Stimulated activated CD4-positive, alpha-beta T cell treated with anti-CD3 and anti-CD28 coated beads, Interleukin-1b, Interleukin-23, amount 100 ng/mL, for 48 hours (primary cell): ENCODE data around the gene E4F1.

Source experiments
- DNase-seq: peaks from one replicate; pipeline ENCODE4 v3.0.0-alpha.2; 2020

Gene E4F1

GRCh38 chr16:2207872-2208271 lies 15.5 kb upstream of the E4F1 start:
- no peak for DNase-seq

DNA sequence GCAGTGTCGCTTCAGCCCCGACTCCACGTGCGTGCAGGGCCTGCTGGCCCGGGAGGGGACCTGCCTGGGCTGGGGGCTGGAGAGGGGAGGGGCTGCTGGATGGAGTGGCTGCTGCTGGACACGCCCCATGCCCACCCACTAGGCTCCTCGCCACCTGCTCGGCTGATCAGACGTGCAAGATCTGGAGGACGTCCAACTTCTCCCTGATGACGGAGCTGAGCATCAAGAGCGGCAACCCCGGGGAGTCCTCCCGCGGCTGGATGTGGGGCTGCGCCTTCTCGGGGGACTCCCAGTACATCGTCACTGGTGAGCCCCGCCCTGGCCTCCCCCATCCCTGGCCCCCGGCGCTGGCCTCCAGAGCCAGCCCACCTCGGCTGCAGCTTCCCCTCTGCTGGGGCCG lies 15.1 kb upstream of the E4F1 start:
- DNase-seq, result no peak

- no peak for DNase-seq
These were observed 14.6 kb upstream of the E4F1 start for GRCh38 chr16:2208772-2209171.

GRCh38 chr16:2209258-2210008 lies 14.0 kb upstream of the E4F1 start:
- DNase-seq, result no peak

- no peak for DNase-seq
These were observed 13.4 kb upstream of the E4F1 start for GRCh38 chr16:2210009-2210332.

DNA sequence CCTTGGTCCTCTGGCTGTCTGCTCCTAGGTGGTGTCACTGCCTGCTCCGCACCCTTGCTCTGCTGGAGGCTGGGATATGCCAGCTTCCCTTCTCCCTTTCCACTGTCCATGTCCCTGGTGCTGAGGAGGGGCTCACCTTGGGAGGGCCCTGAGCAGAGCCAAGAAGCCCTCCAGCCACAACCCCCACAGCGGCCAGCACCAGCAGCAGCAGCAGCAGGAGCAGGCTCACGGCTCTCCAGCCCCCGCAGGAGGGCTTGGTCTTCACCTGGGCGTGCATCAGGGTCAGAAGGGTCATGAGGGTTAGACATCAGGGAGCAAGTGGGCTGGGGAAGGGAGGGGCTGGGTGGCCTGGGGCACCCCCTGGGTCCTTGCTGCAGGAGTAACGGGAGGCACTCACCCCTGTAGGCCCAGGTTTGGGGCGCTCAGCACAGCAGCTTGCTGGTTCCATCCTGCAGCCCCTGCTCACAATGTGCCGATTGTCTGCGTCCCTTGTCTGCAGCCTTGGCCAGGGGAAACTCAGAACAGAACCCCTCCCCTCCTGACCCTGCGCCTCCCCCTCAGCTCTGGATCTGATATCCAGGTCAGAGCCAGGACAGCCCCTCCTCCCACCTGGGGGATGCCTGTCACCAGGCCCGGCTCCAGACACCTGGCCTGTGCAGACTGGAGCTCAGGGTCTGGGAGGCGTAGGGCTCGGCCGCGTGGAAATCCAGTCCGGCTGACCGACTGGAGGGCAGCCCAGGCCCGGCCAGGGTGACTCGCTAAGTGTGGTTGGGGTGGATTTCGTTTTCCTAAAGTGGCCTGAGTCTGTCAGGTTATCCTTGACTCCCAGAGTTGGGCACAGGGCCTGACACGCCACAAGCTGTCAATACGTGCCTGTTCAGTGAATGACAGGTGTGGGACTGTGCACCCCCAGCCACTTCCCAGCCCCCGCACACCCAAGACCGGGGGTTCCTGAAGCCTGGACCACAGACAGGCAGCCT lies 12.7 kb upstream of the E4F1 start, which contains the start of gene BRICD5:
Gene BRICD5, minus strand, starts transcription at position 478 of the 980 bp plus-strand sequence. Its CDS starts 30 bp downstream, at position 448.
- no peak for DNase-seq

DNA sequence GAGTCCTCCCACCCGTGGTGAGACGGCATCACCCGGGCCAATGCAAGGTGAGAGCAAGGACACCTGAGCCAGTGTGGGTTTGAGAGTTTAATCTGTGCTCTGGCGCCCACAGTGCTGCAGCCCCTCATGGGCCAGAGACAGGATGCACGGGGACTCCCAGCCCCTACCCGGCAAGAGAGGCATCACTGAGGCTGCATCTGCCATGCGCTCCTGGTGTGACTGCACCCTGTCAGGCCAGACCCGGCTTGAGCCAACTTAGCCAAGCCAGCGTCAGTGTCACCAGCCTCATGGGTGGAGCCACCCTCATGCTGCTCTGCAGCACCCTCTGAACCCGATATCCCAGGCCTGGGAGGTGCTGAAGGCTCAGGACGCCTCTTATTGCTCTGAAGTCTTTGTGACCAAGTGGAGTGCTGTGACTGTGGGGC lies 11.5 kb upstream of the E4F1 start:
- no peak for DNase-seq

- DNase-seq, result no peak
These were observed 10.7 kb upstream of the E4F1 start for GRCh38 chr16:2212362-2213324.

DNA sequence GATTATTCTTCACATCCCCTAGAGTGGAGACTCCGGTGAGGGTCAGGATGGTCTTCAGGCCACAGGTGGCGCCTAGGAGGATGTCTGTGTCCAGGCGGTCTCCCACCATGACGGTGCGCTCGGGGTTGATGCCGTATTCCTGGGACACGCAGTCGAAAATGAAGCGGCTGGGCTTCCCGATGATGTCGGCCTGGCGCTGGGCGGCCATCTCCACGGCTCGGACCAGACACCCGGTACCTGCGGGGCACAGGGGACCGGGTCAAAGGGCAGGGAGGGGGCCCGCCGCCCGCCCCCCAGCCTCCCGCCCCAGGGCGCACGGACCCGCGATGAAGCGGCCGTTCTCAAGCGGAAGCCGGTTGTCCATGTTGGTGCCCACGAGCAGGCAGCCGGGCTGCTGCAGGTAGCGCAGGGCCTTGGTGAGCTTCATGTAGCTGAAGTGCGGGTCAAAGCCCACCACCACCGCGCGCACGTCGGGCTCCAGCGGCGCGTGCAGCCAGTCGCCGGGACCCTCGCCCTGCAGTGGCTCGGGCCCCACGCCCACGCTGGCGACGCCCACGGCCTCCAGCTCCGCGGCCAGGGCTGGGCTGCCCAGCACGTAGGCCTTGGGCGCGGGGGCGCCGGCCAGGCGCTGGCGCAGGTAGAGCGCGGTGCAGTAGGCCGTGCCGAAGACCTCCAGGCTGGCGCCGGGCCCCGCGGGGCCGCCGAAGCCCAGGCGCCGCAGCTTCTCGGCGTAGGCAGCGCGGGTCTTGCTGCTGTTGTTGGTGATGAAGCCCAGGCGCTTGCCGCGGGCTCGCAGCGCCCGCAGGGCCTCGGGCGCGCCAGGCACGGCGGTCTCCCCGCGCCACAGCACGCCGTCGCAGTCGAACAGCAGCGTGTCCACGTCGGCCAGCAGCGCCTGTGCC lies 9.3 kb upstream of the E4F1 start:
- DNase-seq, result no peak

DNA sequence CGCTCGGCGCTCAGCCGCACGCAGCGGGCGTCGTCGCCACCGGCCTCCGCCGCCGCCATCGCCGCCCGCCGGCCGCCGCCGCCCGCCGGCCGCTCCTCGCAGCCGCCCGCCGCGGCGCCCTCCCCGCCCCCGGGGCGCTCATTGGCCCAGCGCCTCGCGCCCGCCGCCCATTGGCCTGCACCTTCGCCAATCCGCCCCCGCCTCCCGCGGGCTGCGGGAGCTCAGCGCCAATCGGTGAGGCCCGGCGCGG lies 8.7 kb upstream of the E4F1 start, which contains the start of gene PGP:
Gene PGP, minus strand, starts transcription at position 122 of the 250 bp plus-strand sequence. Its CDS starts 63 bp downstream, at position 59.
- DNase-seq, result no peak

- DNase-seq, result no peak
These were observed 7.1 kb upstream of the E4F1 start for GRCh38 chr16:2216330-2216729.

DNA sequence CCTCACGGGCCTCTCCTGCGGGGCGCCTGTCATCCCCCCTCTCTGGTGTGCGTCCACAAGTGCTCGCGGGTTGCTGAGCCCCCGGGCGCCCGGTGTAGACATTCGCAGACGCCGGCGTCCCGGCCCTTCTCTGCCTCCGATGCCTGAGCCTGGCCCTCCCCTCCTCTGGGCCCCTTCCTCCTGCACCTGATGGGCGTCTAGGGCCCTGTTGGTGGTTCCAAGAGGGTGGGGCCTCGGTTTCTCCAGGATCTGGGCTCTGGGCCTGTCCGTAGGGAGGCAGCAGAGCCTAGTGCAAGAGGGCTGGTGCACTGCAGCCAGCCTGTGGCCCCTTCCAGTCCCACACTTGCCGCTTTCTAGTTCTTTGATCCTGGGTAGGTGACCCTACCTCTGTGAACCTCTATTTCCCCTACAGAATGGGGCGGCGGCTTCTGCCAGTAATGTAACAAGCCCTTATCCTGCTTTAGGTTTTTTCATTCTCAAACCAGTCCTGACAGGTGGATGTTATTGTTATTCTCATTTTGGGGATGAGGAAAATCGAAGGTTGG lies 623 bp downstream of the E4F1 start:
- DNase-seq, result no peak

- no peak for DNase-seq
These were observed 2.9 kb downstream of the E4F1 start for GRCh38 chr16:2226245-2226793.

- DNase-seq, result no peak
These were observed 3.5 kb downstream of the E4F1 start for GRCh38 chr16:2226918-2227317.

DNA sequence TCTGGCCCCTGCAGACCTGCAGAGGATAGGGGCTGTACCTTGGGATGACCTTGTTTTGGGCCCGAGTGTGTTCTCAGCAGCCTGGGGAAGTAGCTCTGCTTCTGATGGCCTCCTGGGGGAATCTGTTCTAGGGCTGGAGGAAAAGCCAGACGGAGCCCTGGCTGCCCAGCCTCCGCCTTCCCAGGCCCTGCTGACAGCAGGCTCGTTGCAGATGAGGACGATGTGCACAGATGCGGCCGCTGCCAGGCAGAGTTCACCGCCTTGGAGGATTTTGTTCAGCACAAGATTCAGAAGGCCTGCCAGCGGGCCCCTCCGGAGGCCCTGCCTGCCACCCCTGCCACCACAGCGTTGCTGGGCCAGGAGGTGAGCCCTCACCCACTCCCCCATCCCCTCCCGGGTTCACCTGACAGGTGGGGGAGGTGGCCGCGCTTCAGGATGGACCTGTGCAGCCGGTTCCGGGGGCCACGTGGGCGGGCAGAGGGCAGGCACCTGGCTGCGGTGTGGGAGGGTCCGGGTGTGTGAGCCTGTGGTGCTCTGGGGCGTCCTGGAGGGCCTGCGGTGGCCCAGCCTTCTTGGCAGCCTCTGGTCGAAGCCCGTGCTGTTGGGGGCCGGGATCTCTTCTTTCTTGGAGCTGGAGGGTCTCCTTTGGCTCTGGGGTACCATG lies 4.9 kb downstream of the E4F1 start:
- DNase-seq, result no peak

- no peak for DNase-seq
These were observed 5.7 kb downstream of the E4F1 start for GRCh38 chr16:2229091-2229490.

GRCh38 chr16:2229632-2230250 lies 6.3 kb downstream of the E4F1 start:
- no peak for DNase-seq

GRCh38 chr16:2230376-2230775 lies 7.0 kb downstream of the E4F1 start:
- DNase-seq, result no peak

DNA sequence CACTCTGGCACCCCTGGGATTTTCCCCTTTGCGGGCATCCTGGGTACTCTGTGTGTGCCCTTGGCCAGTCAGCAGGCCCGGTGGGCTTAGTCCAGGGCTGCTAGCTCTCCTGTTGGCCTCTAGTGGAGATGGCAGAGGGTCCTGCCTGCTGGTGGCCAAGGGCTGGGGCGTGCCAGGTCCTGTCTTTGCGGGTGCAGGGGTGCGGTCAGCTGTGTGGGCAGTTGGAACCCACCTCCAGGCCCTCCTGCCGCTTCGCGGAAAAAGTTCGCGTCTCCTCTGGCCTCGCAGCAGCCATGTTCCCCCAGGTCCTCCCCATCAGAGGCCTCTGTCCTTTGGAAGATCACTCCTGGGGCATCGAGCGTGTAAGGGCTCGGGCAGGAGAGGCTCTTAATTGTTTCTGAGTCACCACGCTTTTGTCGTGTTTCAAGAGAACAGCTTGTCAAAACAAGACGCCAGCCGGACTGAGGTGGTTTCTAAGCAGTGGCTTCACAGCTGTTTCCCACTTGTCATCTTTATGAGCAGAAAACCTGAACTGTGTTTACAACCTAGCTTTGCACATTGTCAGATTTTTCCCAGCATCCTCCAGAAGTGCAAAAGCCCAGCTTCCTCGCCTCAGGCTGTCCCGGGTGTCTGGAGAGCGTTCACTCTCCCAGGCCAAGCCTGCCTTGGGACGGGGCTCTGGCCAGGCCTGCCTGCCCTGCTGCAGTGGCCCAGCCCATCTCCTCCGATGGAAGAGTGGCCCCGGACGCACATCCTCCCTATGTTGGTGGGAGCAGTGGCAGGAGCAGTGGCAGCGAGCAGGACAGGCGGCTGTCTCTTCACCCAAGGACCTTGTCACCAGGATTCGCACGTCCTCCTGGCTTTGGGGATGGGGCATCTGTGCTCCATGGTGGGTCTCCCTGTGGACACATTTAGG lies 7.9 kb downstream of the E4F1 start:
- DNase-seq, result no peak
